Stimulated activated naive CD8-positive, alpha-beta T cell treated with anti-CD3 and anti-CD28 coated beads, Interleukin-15, Interleukin-2, amounts not matched to agents 100 ng/mL and 50 ng/mL, for 24 hours (primary cell): ENCODE data around the gene NEMP2.
"Not testable (repeated sequence)": the region's sequence is repeated elsewhere in the genome, so short reads cannot be mapped to it uniquely, and the experiment has no call there.

Source experiments
- H3K27ac Mint-ChIP-seq: one replicate; pipeline ENCODE4 v1.8.0; 2021; ENCODE audit warnings: mild to moderate bottlenecking, mixed read lengths
- H3K27me3 Mint-ChIP-seq: one replicate; pipeline ENCODE4 v1.8.0; 2021; ENCODE audit warnings: mixed read lengths
- H3K36me3 Mint-ChIP-seq: one replicate; pipeline ENCODE4 v1.8.0; 2021; ENCODE audit warnings: low read depth, mixed read lengths
- H3K4me1 Mint-ChIP-seq: one replicate; pipeline ENCODE4 v1.8.0; 2021; ENCODE audit warnings: low read depth, mixed read lengths
- H3K4me3 Mint-ChIP-seq: one replicate; pipeline ENCODE4 v1.8.0; 2021; ENCODE audit warnings: mild to moderate bottlenecking, mixed read lengths
- H3K9me3 Mint-ChIP-seq: one replicate; pipeline ENCODE4 v1.8.0; 2021; ENCODE audit warnings: mixed read lengths

Gene NEMP2

DNA sequence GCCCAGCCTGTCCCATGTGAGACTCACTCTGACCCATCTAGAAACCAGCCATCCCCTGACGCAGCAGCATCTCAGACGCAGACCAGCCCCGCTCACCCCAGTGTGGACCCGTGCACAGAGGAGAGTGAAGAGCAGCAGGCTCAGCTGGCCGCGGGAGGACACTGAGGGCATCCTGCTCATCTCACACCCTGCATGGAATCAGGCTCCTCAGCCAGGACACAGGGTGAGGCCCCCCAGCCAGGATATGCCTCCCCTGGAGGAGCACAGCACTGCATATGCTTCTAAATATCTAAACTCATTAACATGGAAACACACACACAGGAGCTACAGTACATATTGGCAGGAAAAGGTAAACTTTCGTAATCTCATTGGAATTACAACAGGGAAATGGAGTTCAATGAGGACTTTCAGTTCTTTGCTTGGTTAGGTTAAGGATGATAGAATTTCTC lies 34.4 kb downstream of the NEMP2 start:
- peaks cover 68% of the 10 kb centered on the region for H3K36me3 Mint-ChIP-seq

GRCh38 chr2:190499273-190499672 lies 35.2 kb downstream of the NEMP2 start:
- H3K4me3 Mint-ChIP-seq: no peak overlapping the region
- no peaks in the 10 kb centered on the region for H3K9me3 Mint-ChIP-seq
- no peak overlapping the region for H3K27ac Mint-ChIP-seq
- H3K4me1 Mint-ChIP-seq: peaks cover 21% of the 10 kb centered on the region
- H3K36me3 Mint-ChIP-seq: peaks cover 68% of the 10 kb centered on the region
- H3K27me3 Mint-ChIP-seq: no peaks in the 10 kb centered on the region

More for the DNA sequence above, 34.4 kb downstream of the NEMP2 start:
- Mint-ChIP-seq H3K9me3 (no peaks in the 10 kb centered on the region), H3K4me1 (peaks cover 15% of the 10 kb centered on the region), H3K27ac (peak overlapping the region; percentile 50), H3K27me3 (no peaks in the 10 kb centered on the region), H3K4me3 (no peak overlapping the region)

- Mint-ChIP-seq H3K9me3 (no peaks in the 10 kb centered on the region), H3K27ac (no peak overlapping the region), H3K4me3 (no peak overlapping the region), H3K36me3 (peaks cover 67% of the 10 kb centered on the region), H3K27me3 (no peaks in the 10 kb centered on the region), H3K4me1 (peaks cover 28% of the 10 kb centered on the region)
These were observed 37.1 kb downstream of the NEMP2 start for GRCh38 chr2:190497428-190497827.

GRCh38 chr2:190494600-190495227 lies 39.8 kb downstream of the NEMP2 start:
- peaks cover 85% of the 10 kb centered on the region for H3K36me3 Mint-ChIP-seq
- not testable (repeated sequence) for H3K27ac Mint-ChIP-seq, H3K4me3 Mint-ChIP-seq, H3K27me3 Mint-ChIP-seq, H3K9me3 Mint-ChIP-seq
- H3K4me1 Mint-ChIP-seq: peaks cover 13% of the 10 kb centered on the region

DNA sequence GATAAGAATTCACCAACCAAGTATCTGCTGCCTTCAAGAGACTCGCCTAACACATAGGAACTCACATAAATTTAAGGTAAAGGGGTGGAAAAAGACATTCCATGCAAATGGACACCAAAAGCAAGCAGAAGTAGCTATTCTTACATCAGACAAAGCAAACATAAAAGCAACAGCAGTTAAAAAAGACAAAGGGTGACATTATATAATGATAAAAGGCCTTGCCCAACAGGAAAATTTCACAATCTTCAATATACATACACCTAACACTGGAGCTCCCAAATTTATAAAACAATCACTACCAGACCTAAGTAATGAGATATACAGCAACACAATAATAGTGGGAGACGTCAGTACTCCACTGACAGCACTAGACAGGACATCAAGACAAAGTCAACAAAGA lies 41.4 kb downstream of the NEMP2 start:
- Mint-ChIP-seq H3K27ac (no peak overlapping the region), H3K27me3 (no peaks in the 10 kb centered on the region), H3K4me3 (no peak overlapping the region), H3K9me3 (peaks cover 9% of the 10 kb centered on the region), H3K36me3 (peaks cover 89% of the 10 kb centered on the region), H3K4me1 (peaks cover 13% of the 10 kb centered on the region)

DNA sequence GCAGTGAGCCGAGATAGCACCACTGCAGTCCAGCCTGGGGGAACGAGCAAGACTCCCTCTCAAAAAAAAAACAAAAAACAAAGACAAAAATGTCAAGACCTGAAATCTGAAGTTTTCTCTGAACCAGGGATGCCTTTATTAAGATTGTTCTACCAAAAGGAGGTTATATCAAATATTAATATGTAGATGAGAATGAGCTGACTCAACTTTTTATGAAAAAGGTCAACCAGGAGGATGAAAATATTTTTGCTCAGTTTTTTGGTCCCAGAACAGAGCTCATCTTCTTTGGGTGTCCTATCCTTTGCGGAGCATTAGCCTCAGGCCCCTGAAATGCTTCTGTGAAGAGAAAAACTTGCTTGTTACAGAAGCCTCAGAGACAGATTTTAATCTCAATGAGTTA lies 44.0 kb downstream of the NEMP2 start:
- no peak overlapping the region for H3K27ac Mint-ChIP-seq
- no peaks in the 10 kb centered on the region for H3K27me3 Mint-ChIP-seq
- H3K4me1 Mint-ChIP-seq: peaks cover 16% of the 10 kb centered on the region
- peaks cover 9% of the 10 kb centered on the region for H3K9me3 Mint-ChIP-seq
- no peak overlapping the region for H3K4me3 Mint-ChIP-seq
- H3K36me3 Mint-ChIP-seq: peaks cover 89% of the 10 kb centered on the region

DNA sequence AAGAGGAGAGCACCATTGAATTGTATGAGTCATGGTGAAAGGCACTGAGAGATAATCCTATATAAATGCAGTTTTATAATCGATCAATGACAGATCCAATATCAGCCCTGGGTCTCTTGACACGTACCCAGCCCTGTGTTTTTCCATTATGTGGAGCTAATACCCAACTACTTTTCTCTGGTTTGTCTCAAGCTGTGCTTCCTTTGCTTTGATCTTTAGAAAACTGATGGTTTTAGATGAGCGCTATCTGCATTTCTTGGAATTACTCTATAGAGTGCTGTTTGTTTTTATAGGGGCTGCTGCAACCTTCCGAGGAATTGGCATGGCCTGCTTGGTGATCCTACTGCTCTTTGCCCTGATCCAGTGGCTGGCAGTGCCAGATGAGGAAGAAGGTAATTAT lies 45.0 kb downstream of the NEMP2 start:
- peaks cover 12% of the 10 kb centered on the region for H3K4me1 Mint-ChIP-seq
- H3K27ac Mint-ChIP-seq: no peak overlapping the region
- no peaks in the 10 kb centered on the region for H3K27me3 Mint-ChIP-seq
- peaks cover 81% of the 10 kb centered on the region for H3K36me3 Mint-ChIP-seq
- peaks cover 9% of the 10 kb centered on the region for H3K9me3 Mint-ChIP-seq
- no peak overlapping the region for H3K4me3 Mint-ChIP-seq

GRCh38 chr2:190488516-190489233 lies 45.8 kb downstream of the NEMP2 start:
- Mint-ChIP-seq H3K36me3 (peaks cover 80% of the 10 kb centered on the region), H3K4me1 (peaks cover 8% of the 10 kb centered on the region), H3K9me3 (peaks cover 9% of the 10 kb centered on the region)

DNA sequence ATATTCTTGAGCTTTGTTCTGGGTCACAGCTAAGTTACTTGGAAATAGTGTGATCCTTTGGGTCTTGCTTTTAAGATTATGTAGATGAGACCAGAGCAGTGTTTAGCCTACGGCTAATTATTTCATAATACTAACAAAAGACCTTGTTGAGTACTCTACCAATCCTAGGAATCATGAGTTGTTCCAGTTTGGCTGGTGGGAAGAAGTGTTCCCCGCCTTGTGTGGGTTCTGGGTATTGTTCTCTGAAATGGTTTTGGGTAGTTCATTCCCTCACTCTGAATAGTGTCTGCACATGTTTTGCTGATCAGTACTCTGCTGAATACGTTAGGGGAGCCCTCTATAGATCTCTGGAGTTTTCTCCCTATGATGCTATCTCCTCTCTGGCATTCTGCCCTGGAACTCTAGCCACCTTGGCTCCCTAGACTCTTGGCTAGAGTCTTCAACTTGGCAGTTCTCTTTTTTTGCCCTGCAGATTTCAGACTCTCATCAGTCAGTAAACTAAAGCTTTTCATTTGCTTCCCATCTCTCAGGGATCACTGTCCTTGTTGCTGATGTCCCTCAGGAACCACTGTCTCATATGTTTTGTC lies 48.4 kb downstream of the NEMP2 start:
- H3K9me3 Mint-ChIP-seq: no peaks in the 10 kb centered on the region
- H3K4me1 Mint-ChIP-seq: peaks cover 6% of the 10 kb centered on the region
- peaks cover 70% of the 10 kb centered on the region for H3K36me3 Mint-ChIP-seq
- H3K27ac Mint-ChIP-seq: no peak overlapping the region
- no peak overlapping the region for H3K4me3 Mint-ChIP-seq
- no peaks in the 10 kb centered on the region for H3K27me3 Mint-ChIP-seq

More at GRCh38 chr2:190488516-190489233, 45.8 kb downstream of the NEMP2 start:
- no peaks in the 10 kb centered on the region for H3K27me3 Mint-ChIP-seq
- no peak overlapping the region for H3K27ac Mint-ChIP-seq
- no peak overlapping the region for H3K4me3 Mint-ChIP-seq

DNA sequence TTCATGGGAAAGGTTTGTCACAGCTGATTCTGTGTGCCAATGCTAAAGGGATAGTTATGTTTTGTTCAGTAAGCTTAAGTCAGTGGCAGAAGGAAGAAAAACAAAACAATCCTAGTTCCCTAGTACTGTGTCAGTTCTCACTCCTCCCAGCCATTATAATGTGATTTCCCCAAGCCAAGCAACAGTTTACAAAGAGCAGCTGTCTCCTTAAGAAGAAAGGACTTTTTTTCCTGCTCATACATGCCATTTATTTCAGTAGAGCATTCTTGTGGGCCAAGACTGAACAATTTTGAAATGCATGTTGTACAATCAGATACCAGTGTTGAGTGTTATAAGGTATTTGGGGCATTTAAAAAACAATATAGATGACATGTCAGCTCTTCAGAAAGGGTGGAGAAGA lies 52.1 kb downstream of the NEMP2 start:
- Mint-ChIP-seq H3K27me3 (no peaks in the 10 kb centered on the region), H3K9me3 (no peaks in the 10 kb centered on the region), H3K36me3 (peaks cover 42% of the 10 kb centered on the region), H3K4me1 (peaks cover 6% of the 10 kb centered on the region), H3K27ac (no peak overlapping the region), H3K4me3 (no peak overlapping the region)

- Mint-ChIP-seq H3K4me3 (no peak overlapping the region), H3K27ac (no peak overlapping the region), H3K27me3 (no peaks in the 10 kb centered on the region), H3K4me1 (peaks cover 4% of the 10 kb centered on the region), H3K36me3 (peaks cover 34% of the 10 kb centered on the region), H3K9me3 (no peaks in the 10 kb centered on the region)
These were observed 53.2 kb downstream of the NEMP2 start for GRCh38 chr2:190481339-190481738.

- Mint-ChIP-seq H3K27ac (no peak overlapping the region), H3K27me3 (no peaks in the 10 kb centered on the region), H3K4me1 (no peaks in the 10 kb centered on the region), H3K36me3 (peaks cover 30% of the 10 kb centered on the region), H3K4me3 (no peak overlapping the region), H3K9me3 (no peaks in the 10 kb centered on the region)
These were observed 55.8 kb downstream of the NEMP2 start for GRCh38 chr2:190478572-190479195.

DNA sequence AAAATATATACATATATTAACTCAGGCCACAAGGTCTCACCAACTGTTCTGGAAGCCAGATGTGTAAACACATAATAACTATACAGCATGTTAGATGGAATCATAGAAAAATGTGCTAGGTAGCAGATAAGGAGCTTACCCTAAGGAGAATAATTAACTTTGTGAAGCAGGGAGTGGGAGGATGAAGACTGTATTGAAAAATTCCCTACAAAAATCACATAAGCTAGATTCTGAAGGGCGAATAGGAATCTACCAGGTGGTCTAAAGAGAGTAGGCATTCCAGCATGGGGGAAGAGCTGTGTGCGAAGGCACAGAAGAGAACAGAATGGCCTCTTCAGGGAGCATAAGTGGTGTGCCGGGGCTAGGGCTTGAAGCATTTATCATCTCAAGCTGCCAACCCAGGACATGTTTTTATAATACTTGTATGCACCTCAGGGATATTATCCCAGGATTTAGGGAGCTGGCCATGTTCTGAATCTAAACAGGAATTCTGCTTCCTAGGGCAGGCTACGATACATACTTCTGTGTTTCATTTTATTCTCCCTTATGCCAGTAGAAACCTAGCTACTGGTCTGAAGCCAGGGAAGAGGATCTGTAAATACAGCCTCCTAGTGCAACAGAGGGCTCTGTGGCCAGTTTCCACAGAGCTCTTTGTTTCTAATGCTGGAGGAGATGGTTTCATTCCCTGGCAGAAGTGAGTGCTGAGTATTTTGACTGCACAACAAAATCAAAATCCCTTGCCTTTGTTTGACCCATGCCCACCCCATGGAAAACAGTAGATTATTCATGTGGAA lies 56.7 kb downstream of the NEMP2 start:
- no peaks in the 10 kb centered on the region for H3K27me3 Mint-ChIP-seq
- H3K36me3 Mint-ChIP-seq: peaks cover 33% of the 10 kb centered on the region
- no peak overlapping the region for H3K4me3 Mint-ChIP-seq
- H3K9me3 Mint-ChIP-seq: no peaks in the 10 kb centered on the region
- H3K4me1 Mint-ChIP-seq: no peaks in the 10 kb centered on the region
- H3K27ac Mint-ChIP-seq: no peak overlapping the region

DNA sequence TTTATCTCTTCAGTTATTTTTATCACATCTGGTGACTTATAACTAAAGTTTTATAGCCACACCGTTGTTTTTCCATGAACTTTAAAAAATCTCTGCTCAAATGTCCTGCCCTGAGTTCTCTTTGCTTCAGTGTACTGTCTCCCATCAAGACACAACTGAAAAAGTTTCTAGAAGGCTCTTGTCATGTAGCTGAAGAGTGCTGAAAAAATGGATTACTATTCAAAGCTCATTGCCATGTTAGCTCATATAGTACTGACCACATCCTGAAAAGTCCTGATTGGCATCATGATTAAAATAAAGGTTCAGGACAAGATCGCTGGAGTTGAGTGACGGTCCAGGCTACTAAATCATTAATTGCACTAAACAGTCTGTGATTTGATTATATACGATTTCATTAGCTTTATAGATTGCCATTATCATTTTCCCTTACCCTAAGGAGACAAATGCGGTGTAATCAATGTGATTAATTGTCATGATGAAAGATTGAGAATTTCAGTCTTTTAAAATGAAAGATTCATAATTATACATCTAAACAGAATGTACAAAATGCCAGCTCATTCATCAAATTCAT lies 64.2 kb downstream of the NEMP2 start:
- Mint-ChIP-seq H3K4me1 (peaks cover 46% of the 10 kb centered on the region), H3K27me3 (no peaks in the 10 kb centered on the region), H3K4me3 (no peak overlapping the region), H3K36me3 (peaks cover 55% of the 10 kb centered on the region), H3K9me3 (peaks cover 4% of the 10 kb centered on the region), H3K27ac (no peak overlapping the region)
